GM21576 (cell line): ENCODE results near the gene FZD7.

Experiments used
- ATAC-seq: cut with Tn5 transposase; IDR thresholded peaks from one replicate; pipeline ENCODE4 v1.9.1; 2021; ENCODE audit warnings: mild to moderate bottlenecking, moderate library complexity; ENCODE audit not compliant: unreplicated experiment

The FZD7 gene

GRCh38 chr2:202064881-202065230 is 31.2 kb downstream of the FZD7 start:
- ATAC-seq, result no peak

- ATAC-seq, result no peak
Observed at GRCh38 chr2:202065876-202066275, 32.2 kb downstream of the FZD7 start.

GRCh38 chr2:202066875-202067274 is 33.2 kb downstream of the FZD7 start:
- ATAC-seq, result no peak

DNA sequence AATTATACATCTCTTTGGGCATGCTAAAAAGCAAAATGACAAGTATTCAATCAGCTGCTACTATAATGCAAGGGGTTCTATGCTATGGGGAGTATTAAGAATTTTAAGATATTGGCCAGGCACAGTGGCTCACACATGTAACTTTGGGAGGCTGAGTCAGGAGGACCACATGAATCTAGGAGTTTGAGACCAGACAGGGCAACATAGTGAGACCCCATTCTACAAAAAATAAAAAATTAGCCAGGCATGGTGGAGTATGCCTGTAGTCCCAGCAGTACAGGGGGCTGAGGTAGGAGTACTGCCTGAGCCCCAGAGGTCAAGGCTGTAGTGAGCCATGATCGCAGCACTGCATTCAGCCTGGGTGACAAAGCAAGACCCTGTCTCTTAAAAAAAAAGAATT is 33.9 kb downstream of the FZD7 start:
- no peak for ATAC-seq

- no peak for ATAC-seq
Observed at GRCh38 chr2:202069170-202070067, 35.8 kb downstream of the FZD7 start.

- no peak for ATAC-seq
Observed at GRCh38 chr2:202071107-202071506, 37.5 kb downstream of the FZD7 start.

DNA sequence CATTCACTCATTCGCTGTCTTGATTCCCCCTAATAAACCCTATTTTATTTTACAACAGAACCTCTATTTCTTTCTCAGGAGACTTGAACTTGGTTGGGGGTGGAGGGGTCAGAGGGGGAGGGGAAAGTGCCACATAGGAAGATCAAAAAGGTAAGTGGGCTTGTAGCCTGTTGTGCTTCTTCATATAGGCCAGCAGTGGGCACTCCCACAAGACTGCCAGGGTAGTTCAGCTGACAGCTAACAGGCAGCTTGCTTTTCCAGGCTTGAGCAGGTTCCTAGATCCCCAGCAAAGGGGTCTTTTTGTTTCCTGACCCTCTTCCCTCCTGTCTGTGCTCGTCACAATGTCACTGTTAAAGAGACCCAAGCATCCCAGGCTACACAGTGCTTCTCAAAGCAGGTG is 38.6 kb downstream of the FZD7 start:
- no peak for ATAC-seq

GRCh38 chr2:202072737-202073401 is 39.2 kb downstream of the FZD7 start, which contains the start of gene KIAA2012:
KIAA2012 (plus strand) TSS chr2:202073255; CDS start chr2:202073628, 373 bp downstream.
- ATAC-seq, result no peak

- ATAC-seq, result no peak
Observed at GRCh38 chr2:202074324-202074723, 40.7 kb downstream of the FZD7 start.

DNA sequence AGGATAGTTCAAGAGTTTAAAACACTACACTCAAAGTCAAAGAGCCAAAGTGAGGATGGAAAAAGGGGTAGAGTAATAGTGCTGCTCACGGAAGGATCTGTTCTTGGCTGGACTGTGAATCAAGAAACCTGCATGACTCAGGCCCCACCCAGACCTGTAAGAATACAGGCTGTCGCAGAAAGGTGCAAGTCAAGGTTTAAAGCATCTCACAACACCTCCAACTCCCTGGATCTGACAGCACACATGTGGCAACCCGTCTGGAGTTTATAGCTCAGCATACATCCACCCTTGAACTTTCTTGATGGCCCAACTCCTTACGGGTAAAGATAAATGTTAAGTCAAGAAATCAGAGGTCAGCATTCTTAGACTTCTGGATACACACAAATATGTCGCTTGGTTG is 45.7 kb downstream of the FZD7 start:
- ATAC-seq, result no peak

DNA sequence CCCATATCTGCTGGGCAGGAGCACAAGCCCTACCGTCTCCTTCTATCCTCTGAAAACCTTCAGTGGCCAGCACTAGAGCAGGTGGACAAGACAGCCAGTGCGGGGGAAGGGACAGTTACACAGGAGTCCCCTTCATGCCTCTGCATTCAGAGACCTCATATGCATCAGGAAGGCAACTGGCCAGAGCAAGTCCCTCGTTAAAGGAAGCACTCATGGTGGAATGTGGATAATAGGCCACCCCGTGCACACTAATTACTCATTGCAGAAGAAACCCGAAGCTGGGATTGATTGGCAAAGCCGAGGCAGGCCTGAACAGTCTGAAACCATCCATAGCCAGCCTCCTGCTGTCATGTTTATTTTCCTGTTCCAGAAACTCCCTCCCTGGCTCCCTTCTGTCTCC is 50.6 kb downstream of the FZD7 start:
- ATAC-seq, result no peak
